SIG-M5 (cell line): Measurements from ENCODE around the gene OR13H1.
"Not testable (repeated sequence)": the region's sequence is repeated elsewhere in the genome, so short reads cannot be mapped to it uniquely, and the experiment has no call there.

Experiments
- DNase-seq: peaks from one replicate; lab custom pipeline; 2025; lab: John Stamatoyannopoulos, UW

OR13H1 gene

GRCh38 chrX:131543774-131544173 is at the start of gene OR13H1:
OR13H1 (plus strand) TSS chrX:131544074; CDS start chrX:131544074, 0 bp downstream.
- DNase-seq, result no peak

- not testable (repeated sequence) for DNase-seq
These were observed 42.3 kb upstream of the OR13H1 start for GRCh38 chrX:131501556-131501955.

GRCh38 chrX:131513159-131513914 is 30.5 kb upstream of the OR13H1 start:
- no peak for DNase-seq

- DNase-seq, result no peak
These were observed 22.1 kb upstream of the OR13H1 start for GRCh38 chrX:131521824-131522223.

- no peak for DNase-seq
These were observed 344 bp downstream of the OR13H1 start for GRCh38 chrX:131544218-131544617.

- DNase-seq, result no peak
These were observed 5.1 kb downstream of the OR13H1 start for GRCh38 chrX:131549011-131549410.

- not testable (repeated sequence) for DNase-seq
These were observed 8.6 kb downstream of the OR13H1 start for GRCh38 chrX:131552453-131552852.

GRCh38 chrX:131558562-131558961 is 14.7 kb downstream of the OR13H1 start:
- no peak for DNase-seq

- DNase-seq, result no peak
These were observed 20.8 kb downstream of the OR13H1 start for GRCh38 chrX:131564553-131565229.

GRCh38 chrX:131565909-131566308 is 22.0 kb downstream of the OR13H1 start:
- DNase-seq, result no peak

- no peak for DNase-seq
These were observed 27.5 kb downstream of the OR13H1 start for GRCh38 chrX:131571348-131571747.

- DNase-seq, result no peak
These were observed 28.6 kb downstream of the OR13H1 start for GRCh38 chrX:131572372-131573014.

- DNase-seq, result no peak
These were observed 33.5 kb downstream of the OR13H1 start for GRCh38 chrX:131577413-131577812.

GRCh38 chrX:131577999-131578734 is 34.3 kb downstream of the OR13H1 start:
- DNase-seq, result no peak

- DNase-seq, result not testable (repeated sequence)
These were observed 35.0 kb downstream of the OR13H1 start for GRCh38 chrX:131578735-131579367.

- no peak for DNase-seq
These were observed 45.1 kb downstream of the OR13H1 start for GRCh38 chrX:131588995-131589394.
